SK-N-MC (cell line): ENCODE results near the gene ADAM21.
"Not testable (repeated sequence)": the region's sequence is repeated elsewhere in the genome, so short reads cannot be mapped to it uniquely, and the experiment has no call there.

Experiments
- EZH2 ChIP-seq: fragments of 200-600 bp; sonication (generic); IDR thresholded peaks from one replicate; pipeline ENCODE4 v1.6.1; 2017; ENCODE audit warnings: antibody characterized with exemption
- POLR2AphosphoS5 ChIP-seq: IDR thresholded peaks from 2 replicates; pipeline ENCODE4 v1.6.1; 2012; ENCODE audit warnings: mild to moderate bottlenecking, low read depth, low read length, borderline replicate concordance

- not testable (repeated sequence) for TF ChIP-seq POLR2AphosphoS5, EZH2
Observed at GRCh38 chr14:70403335-70403734, 48.6 kb upstream of the ADAM21 start.
